ENCODE measurements around the gene CEBPZOS.

The CEBPZOS gene

DNA sequence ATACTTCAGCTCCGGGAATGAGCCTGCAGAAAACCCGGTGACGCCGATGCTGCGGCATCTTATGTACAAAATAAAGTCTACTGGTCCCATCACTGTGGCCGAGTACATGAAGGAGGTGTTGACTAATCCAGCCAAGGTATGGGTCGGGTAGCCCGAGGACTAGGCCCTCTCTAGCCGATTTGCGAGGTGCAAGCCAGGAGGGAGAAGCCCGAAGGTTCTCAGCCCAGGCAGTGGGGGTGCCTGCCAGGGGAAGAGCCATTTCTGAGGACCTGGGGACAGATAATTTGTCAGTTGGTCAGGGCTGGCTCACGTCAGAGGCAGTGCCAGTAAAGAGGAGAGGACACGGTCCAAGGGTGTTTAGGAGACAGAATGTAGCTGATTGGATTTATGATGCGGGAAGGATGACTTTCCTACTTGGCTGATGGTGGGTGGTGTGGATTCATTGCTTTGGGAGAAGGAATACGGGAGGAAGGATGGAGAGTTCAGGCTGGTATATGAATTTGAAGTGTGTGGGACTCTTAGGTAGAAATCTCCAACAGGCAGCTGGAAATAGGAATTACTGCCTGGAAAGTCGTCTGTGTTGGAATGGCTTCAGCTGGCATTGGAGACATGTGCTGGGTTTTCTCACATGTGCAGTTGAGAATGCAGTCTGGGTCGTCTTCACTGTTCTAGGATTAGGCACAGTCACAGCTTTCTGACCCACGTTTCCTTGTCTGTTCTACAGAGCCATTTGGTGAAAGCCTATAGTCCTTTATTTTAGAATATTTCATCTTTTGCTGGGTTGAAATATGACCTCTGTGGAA is 36.0 kb downstream of the CEBPZOS start:
- DNase-seq (ENCODE audit: low read depth in 2 of 2) = peak in 1 of 2 donors; percentile 11
- peak overlapping the region; percentile 92 to 98 for H3K4me3 ChIP-seq (replicated peaks in 1 of 2; ENCODE audit: low read depth in 2 of 2, low read length in 2 of 2)
- TF ChIP-seq, protein P1, sequence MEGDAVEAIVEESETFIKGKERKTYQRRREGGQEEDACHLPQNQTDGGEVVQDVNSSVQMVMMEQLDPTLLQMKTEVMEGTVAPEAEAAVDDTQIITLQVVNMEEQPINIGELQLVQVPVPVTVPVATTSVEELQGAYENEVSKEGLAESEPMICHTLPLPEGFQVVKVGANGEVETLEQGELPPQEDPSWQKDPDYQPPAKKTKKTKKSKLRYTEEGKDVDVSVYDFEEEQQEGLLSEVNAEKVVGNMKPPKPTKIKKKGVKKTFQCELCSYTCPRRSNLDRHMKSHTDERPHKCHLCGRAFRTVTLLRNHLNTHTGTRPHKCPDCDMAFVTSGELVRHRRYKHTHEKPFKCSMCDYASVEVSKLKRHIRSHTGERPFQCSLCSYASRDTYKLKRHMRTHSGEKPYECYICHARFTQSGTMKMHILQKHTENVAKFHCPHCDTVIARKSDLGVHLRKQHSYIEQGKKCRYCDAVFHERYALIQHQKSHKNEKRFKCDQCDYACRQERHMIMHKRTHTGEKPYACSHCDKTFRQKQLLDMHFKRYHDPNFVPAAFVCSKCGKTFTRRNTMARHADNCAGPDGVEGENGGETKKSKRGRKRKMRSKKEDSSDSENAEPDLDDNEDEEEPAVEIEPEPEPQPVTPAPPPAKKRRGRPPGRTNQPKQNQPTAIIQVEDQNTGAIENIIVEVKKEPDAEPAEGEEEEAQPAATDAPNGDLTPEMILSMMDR (IDR thresholded peaks at IDR 0.05; ENCODE audit: low read depth, low read length) = no peak

DNA sequence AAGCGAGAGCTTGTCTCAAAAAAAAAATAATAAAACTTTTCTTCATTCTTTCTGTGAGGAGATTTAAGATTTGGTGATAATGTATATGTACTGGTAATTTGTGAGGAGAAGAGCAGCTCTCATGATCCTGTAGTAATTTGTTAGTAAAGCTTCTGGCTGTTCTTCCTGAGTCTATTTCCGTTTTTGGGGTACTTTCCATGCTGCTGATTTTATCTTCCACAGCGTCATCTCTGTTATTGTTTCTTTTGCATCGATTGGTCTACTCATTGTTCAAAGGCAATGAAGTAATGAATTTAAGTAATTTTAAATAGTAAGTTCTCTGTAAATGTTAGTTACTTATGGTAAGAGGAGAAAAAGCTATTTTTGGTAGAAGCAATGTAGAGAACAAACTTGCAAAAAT is 47.1 kb downstream of the CEBPZOS start:
- H3K4me3 ChIP-seq (replicated peaks in 1 of 2; ENCODE audit: low read depth in 2 of 2, low read length in 2 of 2) = no peak overlapping the region
- DNase-seq (ENCODE audit: low read depth in 2 of 2) = no peak
- TF ChIP-seq, protein P1 (IDR thresholded peaks at IDR 0.05; ENCODE audit: low read depth, low read length) = no peak

DNA sequence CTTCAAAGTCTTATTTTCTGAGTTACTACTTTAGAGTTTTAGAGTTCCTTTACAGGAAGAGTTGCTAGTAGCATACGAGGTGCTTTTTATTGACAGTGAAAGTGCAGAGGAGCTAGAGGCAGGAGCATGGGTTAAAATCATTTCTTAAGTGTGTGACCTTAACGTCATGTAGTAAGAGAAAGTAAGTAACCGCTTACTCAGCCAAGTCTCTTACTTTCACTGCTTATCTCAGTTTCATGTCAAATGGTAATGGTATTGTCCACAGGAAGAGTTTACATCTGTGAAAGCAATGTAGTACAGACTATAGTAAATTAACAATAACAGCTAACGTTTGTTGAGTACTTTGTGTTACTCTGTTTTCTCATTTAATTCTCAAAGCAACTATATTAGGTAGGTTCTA is 47.7 kb downstream of the CEBPZOS start:
- DNase-seq (ENCODE audit: low read depth in 2 of 2) = peak in 1 of 2 donors; percentile 25
- TF ChIP-seq, protein P1 (IDR thresholded peaks at IDR 0.05; ENCODE audit: low read depth, low read length) = no peak
- no peak overlapping the region for H3K4me3 ChIP-seq (replicated peaks in 1 of 2; ENCODE audit: low read depth in 2 of 2, low read length in 2 of 2)

DNA sequence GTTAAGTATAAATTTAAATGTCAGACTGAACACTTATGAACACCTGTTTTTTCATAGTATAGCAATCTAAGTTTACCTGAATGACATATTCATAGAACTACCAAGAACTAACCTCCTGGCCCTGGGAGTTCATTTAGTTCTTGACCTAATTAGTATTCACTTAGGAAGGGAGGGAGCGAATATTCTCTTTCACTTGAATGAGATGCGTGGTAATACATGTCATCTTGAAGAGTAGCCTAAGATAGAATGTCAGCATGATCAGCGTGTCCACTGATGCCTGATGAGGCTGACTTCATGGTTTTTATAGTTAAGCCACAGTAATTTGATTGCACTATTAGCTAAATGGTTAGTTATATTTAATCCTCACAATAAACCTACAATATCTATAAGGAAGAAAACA is 48.5 kb downstream of the CEBPZOS start:
- TF ChIP-seq, protein P1 (IDR thresholded peaks at IDR 0.05; ENCODE audit: low read depth, low read length) = no peak
- H3K4me3 ChIP-seq (replicated peaks in 1 of 2; ENCODE audit: low read depth in 2 of 2, low read length in 2 of 2) = no peak overlapping the region
- DNase-seq (ENCODE audit: low read depth in 2 of 2) = no peak

DNA sequence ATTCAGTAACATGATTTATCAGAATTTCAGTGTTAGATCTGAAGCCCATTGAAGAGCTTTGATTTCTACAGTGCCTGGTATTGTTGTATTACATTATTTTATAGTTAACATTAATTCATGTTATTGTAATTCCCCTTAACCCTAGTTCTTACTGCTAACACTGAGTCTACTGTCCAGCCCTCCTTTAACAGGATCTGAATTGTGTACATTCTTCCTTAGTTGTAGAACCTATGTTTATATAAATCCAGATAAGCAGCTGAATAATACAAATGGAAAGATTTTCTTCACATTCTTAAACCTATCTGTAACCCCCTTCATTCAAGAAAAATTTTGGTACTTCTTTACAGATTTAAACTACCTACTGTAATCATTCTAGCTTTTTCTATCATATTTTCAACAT is 49.9 kb downstream of the CEBPZOS start:
- H3K4me3 ChIP-seq (replicated peaks in 1 of 2; ENCODE audit: low read depth in 2 of 2, low read length in 2 of 2) = no peak overlapping the region
- TF ChIP-seq, protein P1 (IDR thresholded peaks at IDR 0.05; ENCODE audit: low read depth, low read length) = no peak
- no peak for DNase-seq (ENCODE audit: low read depth in 2 of 2)

DNA sequence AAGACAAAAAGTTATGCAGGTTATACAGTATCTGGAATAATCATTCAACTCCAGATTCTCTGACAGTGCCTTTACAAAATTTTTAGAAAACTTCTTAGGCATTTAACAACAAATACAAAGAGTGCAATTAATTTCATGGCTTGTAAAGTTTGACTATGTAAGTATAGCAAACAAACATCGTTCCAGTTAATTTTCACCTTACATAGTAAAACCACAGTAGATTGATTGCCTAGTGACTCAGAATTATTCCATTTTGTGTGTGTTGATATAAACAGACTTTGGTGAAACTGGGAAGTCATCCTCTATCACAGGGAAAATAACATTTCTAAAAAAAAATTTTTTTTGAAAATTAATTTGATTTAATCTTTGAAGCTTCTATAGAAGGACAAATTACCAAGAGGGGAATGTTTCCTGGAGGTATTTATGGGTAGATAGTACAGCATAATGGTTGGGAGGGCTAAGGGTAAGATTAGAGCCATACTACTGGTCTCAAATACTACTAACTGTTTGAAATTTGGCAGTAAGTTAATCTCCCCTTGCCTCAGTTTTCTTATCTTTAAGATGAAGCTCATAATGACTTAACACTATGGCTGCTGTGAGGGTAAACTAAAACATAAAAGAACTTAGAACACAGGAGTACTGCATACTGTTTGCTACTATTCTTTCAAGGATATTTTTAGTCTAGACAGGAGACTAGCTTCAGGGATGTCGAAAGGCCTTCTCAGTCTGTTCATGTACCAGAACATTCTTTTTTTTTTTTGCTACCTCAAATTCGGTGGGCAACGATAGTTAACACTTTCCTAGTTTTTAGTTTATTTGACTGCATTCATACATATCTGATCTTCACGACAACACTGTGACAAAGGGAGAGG is 54.8 kb downstream of the CEBPZOS start:
- no peak overlapping the region for H3K4me3 ChIP-seq (replicated peaks in 1 of 2; ENCODE audit: low read depth in 2 of 2, low read length in 2 of 2)
- no peak for DNase-seq (ENCODE audit: low read depth in 2 of 2)
- TF ChIP-seq, protein P1 (IDR thresholded peaks at IDR 0.05; ENCODE audit: low read depth, low read length) = no peak

Measured in cardiac fibroblast (primary cell).